ENCODE data around the gene TMEM11. TPM values are rescaled to one million over a fixed set of nuclear protein-coding genes. Genes with fewer than 3 reads are reported as not detected.

The TMEM11 gene
- total RNA-seq, 2 donors from 2014 or later, result 26.3 to 28.0 TPM

GRCh38 chr17:21245639-21246084 is 31.7 kb upstream of the TMEM11 start:
- no peaks in the 10 kb centered on the region for H3K4me1 ChIP-seq (ENCODE audit: control insufficient read depth, insufficient read depth, low read length)
- no peaks in the 10 kb centered on the region for H3K9me3 ChIP-seq (ENCODE audit: control insufficient read depth, low read length)
- Mint-ChIP-seq H3K36me3 (ENCODE audit: low read depth) (no peaks in the 10 kb centered on the region), H3K9me3 (no peaks in the 10 kb centered on the region), H3K27ac (no peak overlapping the region), H3K4me1 (no peaks in the 10 kb centered on the region), H3K4me3 (no peak overlapping the region), H3K27me3 (ENCODE audit: insufficient read depth) (no peaks in the 10 kb centered on the region)
- DNase-seq, result peak; percentile 62
- H3K27ac ChIP-seq (ENCODE audit: low read depth, low read length), result no peak overlapping the region
- peaks cover 21% of the 10 kb centered on the region for H3K36me3 ChIP-seq (ENCODE audit: control insufficient read depth, insufficient read depth, low read length)
- H3K27me3 ChIP-seq (ENCODE audit: control insufficient read depth, insufficient read depth, low read length, poor library complexity, severe bottlenecking), result no peaks in the 10 kb centered on the region
- TF ChIP-seq CTCF (conservative IDR thresholded peaks at IDR 0.05), result no peak
- H3K9ac ChIP-seq (ENCODE audit: extremely low read depth, low read length, poor library complexity, severe bottlenecking), result no peak overlapping the region
- no peak overlapping the region for H3K4me3 ChIP-seq (ENCODE audit: low read length)
- WGBS, 2 experiments (ENCODE audit: insufficient coverage in 1 of 2, insufficient read length in 1 of 2), result 82 to 92% methylated on average over 5 to 9 of the region's 9 CpGs

DNA sequence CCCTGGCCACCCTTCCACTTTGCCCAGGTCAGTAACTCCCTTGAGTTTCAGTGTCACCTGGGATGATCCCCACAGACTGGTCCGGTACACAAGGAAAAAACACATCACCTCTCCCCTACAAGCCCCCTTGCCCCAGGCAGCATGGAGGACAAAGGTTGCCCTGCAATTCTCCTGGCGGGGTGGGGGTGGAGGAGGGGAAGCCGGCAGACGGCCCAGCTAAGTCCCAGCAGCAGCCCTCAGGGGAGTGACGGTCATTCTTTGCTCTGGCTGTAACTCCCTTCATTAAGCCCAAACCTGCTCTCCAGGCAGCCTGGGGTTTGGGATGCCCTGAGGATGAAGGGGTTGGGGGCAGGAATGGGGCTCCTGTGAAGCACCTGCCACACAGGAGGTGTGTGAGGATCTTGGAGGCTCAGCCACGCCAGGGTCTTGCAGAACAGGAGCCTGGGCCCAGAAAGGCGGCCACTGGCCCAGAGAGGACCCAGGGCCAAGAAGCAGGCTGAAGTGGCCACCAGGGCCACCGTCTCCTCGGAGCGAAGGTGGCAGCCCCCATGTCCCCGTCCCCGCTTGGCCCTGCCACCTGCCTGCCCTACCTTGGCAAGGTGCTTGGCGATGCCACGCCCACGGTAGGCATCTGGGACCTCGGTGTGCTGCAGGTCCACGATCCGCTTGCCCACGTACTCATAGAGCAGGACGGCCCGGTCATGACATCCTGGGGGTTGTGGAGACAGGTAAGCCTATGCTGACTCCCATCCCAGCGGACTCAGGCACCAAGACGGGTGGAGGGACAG is 29.7 kb upstream of the TMEM11 start:
- peaks cover 21% of the 10 kb centered on the region for H3K36me3 ChIP-seq (ENCODE audit: control insufficient read depth, insufficient read depth, low read length)
- H3K27me3 Mint-ChIP-seq (ENCODE audit: insufficient read depth), result no peaks in the 10 kb centered on the region
- H3K27ac Mint-ChIP-seq, result no peak overlapping the region
- H3K4me1 ChIP-seq (ENCODE audit: control insufficient read depth, insufficient read depth, low read length), result peaks cover 5% of the 10 kb centered on the region
- H3K36me3 Mint-ChIP-seq (ENCODE audit: low read depth), result no peaks in the 10 kb centered on the region
- H3K4me1 Mint-ChIP-seq, result peaks cover 11% of the 10 kb centered on the region
- peak; percentile 55 for DNase-seq
- H3K9ac ChIP-seq (ENCODE audit: extremely low read depth, low read length, poor library complexity, severe bottlenecking), result no peak overlapping the region
- no peak overlapping the region for H3K27ac ChIP-seq (ENCODE audit: low read depth, low read length)
- H3K9me3 Mint-ChIP-seq, result no peaks in the 10 kb centered on the region
- H3K9me3 ChIP-seq (ENCODE audit: control insufficient read depth, low read length), result no peaks in the 10 kb centered on the region
- no peak overlapping the region for H3K4me3 ChIP-seq (ENCODE audit: low read length)
- H3K4me3 Mint-ChIP-seq, result no peak overlapping the region
- 83 to 86% methylated on average over 14 to 23 of the region's 23 CpGs for WGBS, 2 experiments (ENCODE audit: insufficient coverage in 1 of 2, insufficient read length in 1 of 2)
- no peak for TF ChIP-seq CTCF (conservative IDR thresholded peaks at IDR 0.05)
- no peaks in the 10 kb centered on the region for H3K27me3 ChIP-seq (ENCODE audit: control insufficient read depth, insufficient read depth, low read length, poor library complexity, severe bottlenecking)

DNA sequence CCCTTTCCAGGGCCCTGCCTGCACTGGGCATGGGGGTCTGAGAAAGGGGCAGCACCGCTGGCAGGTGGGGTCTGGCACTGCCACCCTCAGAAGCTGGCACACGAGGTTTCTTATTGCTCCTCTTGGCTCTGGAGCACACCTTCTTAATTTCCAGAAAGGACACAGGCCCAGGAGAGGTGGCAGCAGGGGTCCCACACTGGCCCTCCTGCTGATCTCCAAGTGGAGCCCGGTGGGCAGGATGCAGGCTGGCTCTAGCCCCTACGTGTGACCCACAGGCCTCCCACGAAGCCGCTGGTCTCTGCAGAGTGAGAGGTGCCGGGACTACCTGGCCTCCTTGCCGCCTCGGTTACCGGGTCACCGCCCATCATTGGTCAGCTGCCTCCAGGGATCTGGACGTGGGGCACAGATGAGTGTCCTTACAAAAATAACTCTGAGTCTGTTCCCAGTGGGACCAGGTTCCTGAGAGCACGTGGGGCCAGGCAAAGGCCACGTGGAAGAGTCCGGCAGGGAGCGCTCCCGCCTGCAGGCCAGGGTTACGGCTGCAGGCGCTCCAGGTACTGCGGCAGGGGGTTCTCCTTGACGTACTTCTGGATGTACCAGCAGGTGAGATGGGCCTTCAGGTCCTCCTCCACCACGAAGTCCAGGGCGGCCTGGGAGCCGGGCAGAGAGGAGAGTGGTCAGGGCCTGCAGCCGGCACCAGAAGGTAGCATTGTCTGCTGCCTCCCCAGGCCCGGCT is 29.0 kb upstream of the TMEM11 start:
- Mint-ChIP-seq H3K4me3 (no peak overlapping the region), H3K9me3 (no peaks in the 10 kb centered on the region), H3K4me1 (peaks cover 11% of the 10 kb centered on the region), H3K36me3 (ENCODE audit: low read depth) (no peaks in the 10 kb centered on the region), H3K27me3 (ENCODE audit: insufficient read depth) (no peaks in the 10 kb centered on the region), H3K27ac (no peak overlapping the region)
- 91 to 92% methylated on average over 21 to 26 of the region's 26 CpGs for WGBS, 2 experiments (ENCODE audit: insufficient coverage in 1 of 2, insufficient read length in 1 of 2)
- Histone ChIP-seq H3K4me1 (ENCODE audit: control insufficient read depth, insufficient read depth, low read length) (peaks cover 5% of the 10 kb centered on the region), H3K4me3 (ENCODE audit: low read length) (no peak overlapping the region), H3K27me3 (ENCODE audit: control insufficient read depth, insufficient read depth, low read length, poor library complexity, severe bottlenecking) (no peaks in the 10 kb centered on the region), H3K9ac (ENCODE audit: extremely low read depth, low read length, poor library complexity, severe bottlenecking) (no peak overlapping the region), H3K9me3 (ENCODE audit: control insufficient read depth, low read length) (no peaks in the 10 kb centered on the region), H3K36me3 (ENCODE audit: control insufficient read depth, insufficient read depth, low read length) (peaks cover 21% of the 10 kb centered on the region), H3K27ac (ENCODE audit: low read depth, low read length) (no peak overlapping the region)
- no peak for TF ChIP-seq CTCF (conservative IDR thresholded peaks at IDR 0.05)
- DNase-seq, result no peak
